ENCODE data around the gene SCLT1. TPM values are rescaled to one million over a fixed set of nuclear protein-coding genes. Genes with fewer than 3 reads are reported as not detected.

SCLT1 gene
- total RNA-seq, 1 experiment from 2014 or later, result 13.3 TPM

DNA sequence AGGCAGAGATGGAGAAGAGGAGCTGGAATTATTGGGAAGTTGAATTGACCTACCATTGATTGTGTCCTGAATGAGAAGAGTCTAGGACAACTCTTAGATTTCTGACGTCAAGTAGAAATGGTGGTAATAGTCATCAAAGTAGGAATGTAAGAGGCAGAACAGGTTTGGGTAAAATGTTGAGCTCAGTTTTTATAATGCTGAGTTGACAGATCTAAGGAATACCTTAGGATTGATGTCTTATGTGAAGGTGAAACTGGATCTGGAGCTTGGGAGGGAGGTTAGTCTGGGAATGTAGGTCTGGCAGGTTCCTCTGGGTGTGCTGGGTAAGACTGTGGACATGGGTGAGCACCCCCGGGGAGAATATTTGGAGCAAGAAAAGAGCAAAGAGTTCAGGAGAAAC, 251.9 kb downstream of the SCLT1 start:
- Histone ChIP-seq H2AFZ (ENCODE audit: low read depth, low read length, poor library complexity, severe bottlenecking) (no peak overlapping the region), H3K9me2 (ENCODE audit: insufficient read depth) (no peaks in the 10 kb centered on the region), H3K9ac (ENCODE audit: low read length) (no peak overlapping the region), H3K36me3 (ENCODE audit: control insufficient read depth in 1 of 2, insufficient read depth in 2 of 2, low read length in 2 of 2) (no peaks in the 10 kb centered on the region; a peak in 1 of 4 replicates), H3K9me3 (ENCODE audit: control insufficient read depth in 1 of 2, insufficient read depth in 1 of 2, low read depth in 1 of 2, low read length in 2 of 2) (no peaks in the 10 kb centered on the region), H3K4me1 (ENCODE audit: control insufficient read depth in 1 of 2, insufficient read depth in 2 of 2, low read length in 2 of 2) (no peaks in the 10 kb centered on the region), H3K27me3 (ENCODE audit: insufficient read depth, low read length) (no peaks in the 10 kb centered on the region), H3K27ac (ENCODE audit: low read depth, low read length) (no peak overlapping the region), H3K4me2 (ENCODE audit: low read length) (no peak overlapping the region), H3K4me3 (replicated peaks in 1 of 2; ENCODE audit: low read depth in 1 of 2, low read length in 2 of 2) (no peak overlapping the region), H4K20me1 (ENCODE audit: insufficient read depth) (no peaks in the 10 kb centered on the region), H3K79me2 (ENCODE audit: insufficient read depth, low read length) (peaks cover 42% of the 10 kb centered on the region)
- intact Hi-C loops (cut with micrococcal nuclease), result no loop called here
- CTCF ChIA-PET, result no interaction called here
- DNase-seq (ENCODE audit: low read depth, low spot score), result no peak
- TF ChIP-seq RAD21 (IDR thresholded peaks at IDR 0.05; ENCODE audit: low read depth) (no peak), POLR2A (IDR thresholded peaks at IDR 0.05; ENCODE audit: borderline replicate concordance, extremely low read depth, insufficient read depth, insufficient read length) (no peak), ATF3 (IDR thresholded peaks at IDR 0.05) (no peak), CEBPB (IDR thresholded peaks at IDR 0.05; ENCODE audit: low read depth) (no peak), MAX (IDR thresholded peaks at IDR 0.05) (no peak), EZH2 (IDR thresholded peaks at IDR 0.05) (no peak), TCF7L2 (IDR thresholded peaks at IDR 0.05; ENCODE audit: borderline replicate concordance, extremely low read depth, insufficient read depth, insufficient read length) (no peak), EZH2phosphoT487 (IDR thresholded peaks at IDR 0.05; ENCODE audit: borderline replicate concordance) (no peak), CBX3 (IDR thresholded peaks at IDR 0.05; ENCODE audit: low read depth) (no peak), ZFX (IDR thresholded peaks at IDR 0.05) (no peak), SP1 (IDR thresholded peaks at IDR 0.05; ENCODE audit: low read depth) (no peak), CTCF (IDR thresholded peaks at IDR 0.05 in 2 of 3, conservative IDR thresholded peaks at IDR 0.05 in 1 of 3; ENCODE audit: borderline replicate concordance in 1 of 3, insufficient read depth in 1 of 3, low read depth in 2 of 3, low read length in 2 of 3) (no peak), SIN3A (IDR thresholded peaks at IDR 0.05; ENCODE audit: low read depth) (no peak)
- TF ChIP-seq, protein P1, sequence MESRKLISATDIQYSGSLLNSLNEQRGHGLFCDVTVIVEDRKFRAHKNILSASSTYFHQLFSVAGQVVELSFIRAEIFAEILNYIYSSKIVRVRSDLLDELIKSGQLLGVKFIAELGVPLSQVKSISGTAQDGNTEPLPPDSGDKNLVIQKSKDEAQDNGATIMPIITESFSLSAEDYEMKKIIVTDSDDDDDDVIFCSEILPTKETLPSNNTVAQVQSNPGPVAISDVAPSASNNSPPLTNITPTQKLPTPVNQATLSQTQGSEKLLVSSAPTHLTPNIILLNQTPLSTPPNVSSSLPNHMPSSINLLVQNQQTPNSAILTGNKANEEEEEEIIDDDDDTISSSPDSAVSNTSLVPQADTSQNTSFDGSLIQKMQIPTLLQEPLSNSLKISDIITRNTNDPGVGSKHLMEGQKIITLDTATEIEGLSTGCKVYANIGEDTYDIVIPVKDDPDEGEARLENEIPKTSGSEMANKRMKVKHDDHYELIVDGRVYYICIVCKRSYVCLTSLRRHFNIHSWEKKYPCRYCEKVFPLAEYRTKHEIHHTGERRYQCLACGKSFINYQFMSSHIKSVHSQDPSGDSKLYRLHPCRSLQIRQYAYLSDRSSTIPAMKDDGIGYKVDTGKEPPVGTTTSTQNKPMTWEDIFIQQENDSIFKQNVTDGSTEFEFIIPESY (IDR thresholded peaks at IDR 0.05; ENCODE audit: extremely low read depth, insufficient replicate concordance, low read length), result no peak
- RAD21 ChIA-PET (ENCODE audit: low non-redundant PET in 1 of 2, low total read pairs in 2 of 2, uncharacterized antibody in 2 of 2, unreplicated experiment in 2 of 2), result no interaction called here
- no TSS peak for BruUV-seq (replicated peaks)
- no peak for ATAC-seq
- POLR2A ChIA-PET, result no interaction called here

Measured in HCT116 (cell line).